CD4-positive, alpha-beta T cell treated with Interleukin-12 subunit alpha and Interleukin-12 subunit beta, for 1 hour (primary cell): ENCODE measurements around the gene FRK.
"Not testable (repeated sequence)": the region's sequence is repeated elsewhere in the genome, so short reads cannot be mapped to it uniquely, and the experiment has no call there.

ENCODE experiments used
- DNase-seq: peaks from one replicate; pipeline ENCODE4 v3.0.0-alpha.2; 2020

FRK gene

GRCh38 chr6:115934829-115935228 lies 125.9 kb downstream of the FRK start:
- DNase-seq, result no peak

GRCh38 chr6:115934145-115934544 lies 126.5 kb downstream of the FRK start:
- DNase-seq, result no peak

GRCh38 chr6:115932481-115932880 lies 128.2 kb downstream of the FRK start:
- DNase-seq, result no peak

- DNase-seq, result not testable (repeated sequence)
These were observed 132.7 kb downstream of the FRK start for GRCh38 chr6:115928000-115928399.

GRCh38 chr6:115922971-115923370 lies 137.7 kb downstream of the FRK start:
- no peak for DNase-seq

- DNase-seq, result no peak
These were observed 146.6 kb downstream of the FRK start for GRCh38 chr6:115914098-115914497.

- no peak for DNase-seq
These were observed 150.7 kb downstream of the FRK start for GRCh38 chr6:115909923-115910546.

GRCh38 chr6:115908906-115909559 lies 151.7 kb downstream of the FRK start:
- DNase-seq, result no peak

- no peak for DNase-seq
These were observed 155.2 kb downstream of the FRK start for GRCh38 chr6:115905471-115905870.

GRCh38 chr6:115902436-115902835 lies 158.3 kb downstream of the FRK start:
- DNase-seq, result no peak

- DNase-seq, result no peak
These were observed 158.8 kb downstream of the FRK start for GRCh38 chr6:115901896-115902295.

GRCh38 chr6:115899730-115900282 lies 160.9 kb downstream of the FRK start:
- no peak for DNase-seq

- DNase-seq, result no peak
These were observed 162.4 kb downstream of the FRK start for GRCh38 chr6:115898246-115898645.

GRCh38 chr6:115896538-115897129 lies 164.1 kb downstream of the FRK start:
- DNase-seq, result no peak

- DNase-seq, result no peak
These were observed 166.2 kb downstream of the FRK start for GRCh38 chr6:115894426-115894992.

GRCh38 chr6:115891750-115892149 lies 168.9 kb downstream of the FRK start:
- no peak for DNase-seq

GRCh38 chr6:115891111-115891669 lies 169.5 kb downstream of the FRK start:
- no peak for DNase-seq

- no peak for DNase-seq
These were observed 170.5 kb downstream of the FRK start for GRCh38 chr6:115890238-115890637.

- DNase-seq, result not testable (repeated sequence)
These were observed 171.8 kb downstream of the FRK start for GRCh38 chr6:115888687-115889470.

- DNase-seq, result no peak
These were observed 172.8 kb downstream of the FRK start for GRCh38 chr6:115887891-115888290.

- no peak for DNase-seq
These were observed 174.9 kb downstream of the FRK start for GRCh38 chr6:115885636-115886366.

GRCh38 chr6:115882771-115883170 lies 177.9 kb downstream of the FRK start:
- no peak for DNase-seq
